HepG2 (cell line): Measurements from ENCODE around the gene GPSM1. TPM values are rescaled to one million over a fixed set of nuclear protein-coding genes. Genes with fewer than 3 reads are reported as not detected.

Experiments
- HMGXB3 ChIP-seq: sonication (generic); formaldehyde crosslinking; IDR thresholded peaks from 2 replicates; pipeline ENCODE4 v1.4.0; 2020; ENCODE audit warnings: missing genetic modification reagents, borderline replicate concordance
- IKZF1 ChIP-seq: fragments of 450-650 bp; IDR thresholded peaks from 2 replicates; pipeline ENCODE4 v1.7.1; 2016
- IKZF4 ChIP-seq: sonication (generic); formaldehyde crosslinking; IDR thresholded peaks from 2 replicates; pipeline ENCODE4 v1.5.1; 2020; ENCODE audit warnings: borderline replicate concordance, mild to moderate bottlenecking, low read depth, missing genetic modification reagents; ENCODE audit errors: not compliant biosample characterization
- MYPOP ChIP-seq: sonication (generic); formaldehyde crosslinking; IDR thresholded peaks from 2 replicates; pipeline ENCODE4 v1.8.1; 2023; ENCODE audit warnings: mild to moderate bottlenecking, moderate library complexity, missing genetic modification reagents
- NFIB ChIP-seq: sonication (generic); formaldehyde crosslinking; IDR thresholded peaks from 2 replicates; pipeline ENCODE4 v1.9.0; 2021; ENCODE audit warnings: missing genetic modification reagents, mild to moderate bottlenecking, borderline replicate concordance
- POGZ ChIP-seq: sonication (generic); formaldehyde crosslinking; IDR thresholded peaks from 2 replicates; pipeline ENCODE4 v1.4.0; 2020; ENCODE audit warnings: mild to moderate bottlenecking, missing genetic modification reagents
- RXRA ChIP-seq: sonication (generic); formaldehyde crosslinking; IDR thresholded peaks from 2 replicates; pipeline ENCODE4 v1.5.1; 2020; ENCODE audit warnings: missing genetic modification reagents
- SNAI1 ChIP-seq: sonication (generic); formaldehyde crosslinking; IDR thresholded peaks from 2 replicates; pipeline ENCODE4 v1.5.0; 2020; ENCODE audit warnings: mild to moderate bottlenecking, missing genetic modification reagents, borderline replicate concordance
- YY1 ChIP-seq: IDR thresholded peaks from 2 replicates; pipeline ENCODE4 v1.6.1; 2011; ENCODE audit warnings: low read length, low read depth, moderate library complexity, mild to moderate bottlenecking; ENCODE audit not compliant: insufficient read depth, insufficient replicate concordance
- ZFP62 ChIP-seq: sonication (generic); formaldehyde crosslinking; IDR thresholded peaks from 2 replicates; pipeline ENCODE4 v1.4.0; 2020; ENCODE audit warnings: missing genetic modification reagents
- ZNF446 ChIP-seq: sonication (generic); formaldehyde crosslinking; IDR thresholded peaks from 2 replicates; pipeline ENCODE4 v1.5.0; 2020; ENCODE audit warnings: mild to moderate bottlenecking, missing genetic modification reagents
- ZNF484 ChIP-seq: sonication (generic); formaldehyde crosslinking; IDR thresholded peaks from 2 replicates; pipeline ENCODE4 v1.5.1; 2020; ENCODE audit warnings: mild to moderate bottlenecking, low read depth, missing genetic modification reagents, borderline replicate concordance
- ZNF646 ChIP-seq: sonication (generic); formaldehyde crosslinking; IDR thresholded peaks from 2 replicates; pipeline ENCODE4 v1.9.0; 2021; ENCODE audit warnings: mild to moderate bottlenecking, missing genetic modification reagents
- polyA plus RNA-seq, 8 experiments: library from polyadenylated mRNA; depleted of rRNA in 3 of 8; stranded (reverse) in 7 of 8; unstranded in 1 of 8; fragments of >200 nt; fragmentation: Illumina TruSeq in 4 of 8; extraction: Trizol in 4 of 8; gene quantifications; 2 replicates each; pipeline versions ENCODE4 v1.2.1 to v1.2.3, GENCODE V29; 2011 to 2016; ENCODE audit warnings: low read depth in 4 of 8, missing spikeins in 1 of 8, mixed read lengths in 1 of 8; ENCODE audit not compliant: insufficient read depth in 1 of 8
- total RNA-seq, 5 experiments: library from RNA; depleted of rRNA; stranded (reverse); fragments of >200 nt; fragmentation: Illumina TruSeq; extraction: Trizol; gene quantifications; 2 replicates each; pipeline ENCODE4 v1.2.3, GENCODE V29; 2016; ENCODE audit warnings: low read depth in 1 of 5
- TF ChIP-seq, protein P1 (sequence below): IDR thresholded peaks from 2 replicates; pipeline ENCODE4 v1.6.1; 2016; ENCODE audit warnings: control low read depth

GPSM1 gene
- total and polyA plus RNA-seq, 2 of the 13 experiments (the other 11 are each of a cell fraction or from before 2014, with no cell fraction given), result 1.0 to 2.4 TPM

DNA sequence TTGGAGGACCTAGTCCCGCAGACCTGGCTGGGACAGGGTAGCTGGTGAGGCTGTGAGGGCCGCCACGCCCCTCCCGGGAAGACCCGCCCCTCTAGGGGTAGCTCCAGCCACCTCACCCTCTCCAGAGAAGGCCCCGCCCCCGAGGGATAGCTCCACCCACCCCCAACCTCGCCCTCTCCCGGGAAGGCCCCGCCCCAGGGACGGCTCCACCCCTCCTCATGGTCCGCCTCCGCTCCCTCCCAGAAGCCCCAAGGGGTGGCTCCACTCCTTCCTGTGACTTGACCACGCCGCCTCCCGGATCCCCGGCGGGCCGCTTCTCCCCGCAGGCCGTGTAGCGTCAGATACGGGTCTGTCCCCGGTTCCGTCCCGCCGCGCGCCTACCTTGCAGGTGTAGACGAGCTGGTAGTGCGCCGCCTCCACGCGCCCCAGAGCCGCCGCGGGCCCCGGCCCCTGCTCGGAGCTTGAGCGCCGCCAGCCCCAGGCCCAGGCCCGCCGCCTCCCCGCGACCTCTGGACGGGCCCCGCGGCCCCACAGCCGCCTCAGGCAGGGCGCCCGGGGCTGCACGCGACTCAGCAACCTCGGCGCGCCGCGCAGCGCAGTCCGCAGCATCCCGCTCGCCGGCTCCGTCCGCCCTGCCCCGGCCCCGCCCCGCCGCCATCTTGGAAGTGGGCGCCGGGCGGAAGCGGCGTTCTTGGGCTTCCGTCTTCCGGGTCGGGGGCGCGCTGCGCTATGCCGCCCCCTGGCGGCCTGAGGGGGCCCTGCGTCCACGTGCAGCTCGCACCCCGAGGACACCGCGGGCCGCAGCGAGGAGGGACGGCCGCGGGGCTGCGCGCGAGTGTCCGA, 36.0 kb downstream of the GPSM1 start, which contains the start of gene DNLZ (continued):
- TF ChIP-seq HMGXB3 (CRISPR knock-in tag) (peak; percentile 5; the same call in 1 of the 2 replicates), MYPOP (CRISPR knock-in tag) (peak; percentile 82; the same call in 1 of the 2 replicates), ZNF446 (CRISPR knock-in tag) (no peak; the same call in 1 of the 2 replicates), SNAI1 (no peak), POGZ (CRISPR knock-in tag) (0 out of 2 replicates have a peak, but pooled peaks have one; percentile 34), ZNF646 (CRISPR knock-in tag) (no peak), IKZF4 (CRISPR knock-in tag) (peak; percentile 58), NFIB (CRISPR knock-in tag) (no peak), RXRA (CRISPR knock-in tag) (peak; percentile 74), ZFP62 (CRISPR knock-in tag) (0 out of 2 replicates have a peak, but pooled peaks have one; percentile 24), IKZF1 (no peak), YY1 (peak; percentile 99), ZNF484 (CRISPR knock-in tag) (no peak; the same call in 1 of the 2 replicates)
- TF ChIP-seq, protein P1, sequence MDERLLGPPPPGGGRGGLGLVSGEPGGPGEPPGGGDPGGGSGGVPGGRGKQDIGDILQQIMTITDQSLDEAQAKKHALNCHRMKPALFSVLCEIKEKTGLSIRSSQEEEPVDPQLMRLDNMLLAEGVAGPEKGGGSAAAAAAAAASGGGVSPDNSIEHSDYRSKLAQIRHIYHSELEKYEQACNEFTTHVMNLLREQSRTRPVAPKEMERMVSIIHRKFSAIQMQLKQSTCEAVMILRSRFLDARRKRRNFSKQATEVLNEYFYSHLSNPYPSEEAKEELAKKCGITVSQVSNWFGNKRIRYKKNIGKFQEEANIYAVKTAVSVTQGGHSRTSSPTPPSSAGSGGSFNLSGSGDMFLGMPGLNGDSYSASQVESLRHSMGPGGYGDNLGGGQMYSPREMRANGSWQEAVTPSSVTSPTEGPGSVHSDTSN (CRISPR knock-in tag), result no peak
